Stimulated activated CD8-positive, alpha-beta memory T cell treated with anti-CD3 and anti-CD28 coated beads, Interleukin-2, amount 100 ng/mL, for 1 hour (primary cell): ENCODE data around the gene BMP2K.

Experiments used
- DNase-seq, 2 donors: peaks; one replicate each; pipeline ENCODE4 v3.0.0-alpha.2; 2020; ENCODE audit warnings: low read depth in 2 of 2

Gene BMP2K

GRCh38 chr4:78776079-78776728, at the start of gene BMP2K:
Gene BMP2K, plus strand, starts transcription at chr4:78776350. Its CDS starts 194 bp downstream, at chr4:78776544.
- peak; percentile 57 to 67 for DNase-seq

GRCh38 chr4:78726546-78726945, 49.6 kb upstream of the BMP2K start:
- DNase-seq: no peak

GRCh38 chr4:78732332-78733104, 43.6 kb upstream of the BMP2K start:
- no peak for DNase-seq

- no peak for DNase-seq
Observed at GRCh38 chr4:78734441-78735162, 41.5 kb upstream of the BMP2K start.

GRCh38 chr4:78735697-78736096, 40.5 kb upstream of the BMP2K start:
- DNase-seq: no peak

- DNase-seq: no peak
Observed at GRCh38 chr4:78737035-78737434, 39.1 kb upstream of the BMP2K start.

GRCh38 chr4:78737973-78738372, 38.2 kb upstream of the BMP2K start:
- no peak for DNase-seq

- no peak for DNase-seq
Observed at GRCh38 chr4:78742300-78742699, 33.9 kb upstream of the BMP2K start.

- no peak for DNase-seq
Observed at GRCh38 chr4:78747475-78747922, 28.7 kb upstream of the BMP2K start.

GRCh38 chr4:78748381-78748780, 27.8 kb upstream of the BMP2K start:
- DNase-seq: no peak

GRCh38 chr4:78749258-78749971, 26.7 kb upstream of the BMP2K start:
- DNase-seq: no peak

- DNase-seq: no peak
Observed at GRCh38 chr4:78749972-78750727, 26.0 kb upstream of the BMP2K start.

GRCh38 chr4:78753091-78753490, 23.1 kb upstream of the BMP2K start:
- DNase-seq: no peak

GRCh38 chr4:78754872-78755271, 21.3 kb upstream of the BMP2K start:
- no peak for DNase-seq

- DNase-seq: no peak
Observed at GRCh38 chr4:78756137-78756536, 20.0 kb upstream of the BMP2K start.

GRCh38 chr4:78756776-78757175, 19.4 kb upstream of the BMP2K start:
- no peak for DNase-seq

- DNase-seq: no peak
Observed at GRCh38 chr4:78757574-78757973, 18.6 kb upstream of the BMP2K start.

- DNase-seq: no peak
Observed at GRCh38 chr4:78758085-78758484, 18.1 kb upstream of the BMP2K start.

GRCh38 chr4:78762529-78762928, 13.6 kb upstream of the BMP2K start:
- DNase-seq: no peak

- no peak for DNase-seq
Observed at GRCh38 chr4:78763251-78763650, 12.9 kb upstream of the BMP2K start.

GRCh38 chr4:78763763-78764387, 12.3 kb upstream of the BMP2K start:
- no peak for DNase-seq
